Caco-2 (cell line): Measurements from ENCODE around the gene EOGT. TPM values are rescaled to one million over a fixed set of nuclear protein-coding genes. Genes with fewer than 3 reads are reported as not detected.

Experiments
- BruUV-seq: library from RNA; stranded (reverse); fragments of 400-500 nt; replicated peaks from 2 replicates; lab custom pipeline; 2021; lab: Mats Ljungman, UMichigan
- CTCF ChIA-PET: fragments of 300-600 bp; sonication (Branson Sonifier 250); formaldehyde crosslinking; loops from one replicate; lab custom pipeline; 2022; ENCODE audit warnings: antibody characterized with exemption; lab: Charles Lee
- POLR2A ChIA-PET: fragments of 300-600 bp; sonication (Branson Sonifier 250); formaldehyde crosslinking; loops from one replicate; lab custom pipeline; 2022; ENCODE audit warnings: antibody characterized with exemption; lab: Charles Lee
- DNase-seq, 2 experiments: peaks; one replicate each; pipeline versions ENCODE4 v3.0.0 to v3.0.0-alpha.2; 2020 to 2022
- H3K27me3 ChIP-seq: replicated peaks from 2 replicates; pipeline ENCODE4 v1.6.0; 2011; ENCODE audit warnings: low read length; ENCODE audit not compliant: control insufficient read depth, insufficient read depth
- H3K36me3 ChIP-seq: 2 replicates; pipeline ENCODE4 v1.5.1; 2011; ENCODE audit warnings: low read length; ENCODE audit not compliant: control insufficient read depth, insufficient read depth
- H3K4me1 ChIP-seq: fragments of 250-450 bp; sonication (Bioruptor Pico); 2 replicates; pipeline ENCODE4 v1.5.1; 2020; ENCODE audit warnings: mild to moderate bottlenecking
- H3K4me3 ChIP-seq: 2 replicates; pipeline ENCODE4 v1.5.1; 2011; ENCODE audit warnings: low read depth, mild to moderate bottlenecking, control low read depth, low read length
- H3K9me3 ChIP-seq: fragments of 250-450 bp; sonication (Bioruptor Pico); 2 replicates; pipeline ENCODE4 v1.5.1; 2020; ENCODE audit warnings: mild to moderate bottlenecking, moderate library complexity
- H3K27ac Mint-ChIP-seq: one replicate; pipeline ENCODE4 v1.8.0; 2022; ENCODE audit warnings: mixed read lengths; ENCODE audit not compliant: unreplicated experiment
- H3K27me3 Mint-ChIP-seq: one replicate; pipeline ENCODE4 v1.8.0; 2022; ENCODE audit warnings: mixed read lengths; ENCODE audit not compliant: insufficient read depth, unreplicated experiment
- H3K36me3 Mint-ChIP-seq: one replicate; pipeline ENCODE4 v1.8.0; 2022; ENCODE audit warnings: mild to moderate bottlenecking, mixed read lengths; ENCODE audit not compliant: insufficient read depth, unreplicated experiment
- H3K4me1 Mint-ChIP-seq: one replicate; pipeline ENCODE4 v1.8.0; 2022; ENCODE audit warnings: low read depth, mixed read lengths; ENCODE audit not compliant: unreplicated experiment
- H3K4me3 Mint-ChIP-seq: one replicate; pipeline ENCODE4 v1.8.0; 2022; ENCODE audit warnings: mild to moderate bottlenecking, moderate library complexity, mixed read lengths; ENCODE audit not compliant: unreplicated experiment
- H3K9me3 Mint-ChIP-seq: one replicate; pipeline ENCODE4 v1.8.0; 2022; ENCODE audit warnings: mixed read lengths; ENCODE audit not compliant: unreplicated experiment
- intact Hi-C: fragments of 100-400 bp; cut with micrococcal nuclease; formaldehyde crosslinking; loops from one replicate; pipeline ENCODE4 v1.10.0; 2022; ENCODE audit not compliant: unreplicated experiment
- total RNA-seq: library from RNA; stranded (reverse); gene quantifications from 2 replicates; pipeline ENCODE4 v1.2.3, GENCODE V29; 2022
- TF ChIP-seq, protein P1 (sequence below), 2 experiments: fragments of 200-600 bp in 1 of 2; IDR thresholded peaks; 1 replicate in 1 of 2; 2 replicates in 1 of 2; pipeline versions ENCODE4 v1.5.1 to v1.8.0; 2011 to 2022; ENCODE audit warnings: antibody characterized with exemption in 1 of 2, control low read depth in 1 of 2, inconsistent platforms in 1 of 2, low read depth in 1 of 2, low read length in 1 of 2, mild to moderate bottlenecking in 1 of 2, moderate library complexity in 1 of 2; ENCODE audit not compliant: insufficient read depth in 1 of 2, severe bottlenecking in 1 of 2, unreplicated experiment in 1 of 2

The EOGT gene
- total RNA-seq, 1 experiment from 2014 or later: 16.1 TPM

DNA sequence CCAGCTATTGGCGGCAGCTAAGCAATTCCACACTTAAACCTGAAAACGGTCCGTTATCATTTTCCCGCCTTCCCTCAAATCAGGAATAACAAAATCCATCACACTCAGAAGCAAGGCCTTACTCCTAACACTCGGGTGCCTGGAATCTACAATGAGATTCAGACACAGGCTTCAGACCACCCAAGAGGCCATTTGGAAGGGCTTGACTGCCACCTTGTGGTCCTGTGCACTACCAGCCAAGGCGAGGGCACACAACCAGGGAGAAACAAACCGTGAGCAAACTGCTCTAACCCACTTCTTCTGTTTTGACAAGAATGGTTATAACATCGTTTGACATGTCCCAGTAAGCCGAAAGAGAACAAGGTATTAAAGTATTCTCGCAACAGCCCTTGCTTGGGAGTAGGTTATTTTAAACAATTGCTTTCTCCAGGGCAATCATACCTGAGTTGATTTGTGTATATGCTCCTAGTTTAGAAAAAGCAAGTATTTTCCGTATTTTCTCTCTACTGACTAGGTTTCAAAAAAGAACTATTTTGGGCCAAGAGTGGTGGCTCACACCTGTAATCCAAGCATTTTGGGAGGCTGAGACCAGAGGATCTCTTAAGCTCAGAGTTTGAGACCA lies 41.0 kb downstream of the EOGT start:
- DNase-seq: peak; percentile 59 to 70
- Mint-ChIP-seq H3K27ac (no peak overlapping the region), H3K4me1 (no peaks in the 10 kb centered on the region), H3K36me3 (no peaks in the 10 kb centered on the region), H3K9me3 (no peaks in the 10 kb centered on the region), H3K27me3 (peaks cover 16% of the 10 kb centered on the region), H3K4me3 (no peak overlapping the region)
- Histone ChIP-seq H3K4me1 (no peaks in the 10 kb centered on the region), H3K4me3 (no peak overlapping the region), H3K27me3 (no peaks in the 10 kb centered on the region), H3K36me3 (no peaks in the 10 kb centered on the region), H3K9me3 (no peaks in the 10 kb centered on the region)
- BruUV-seq: no TSS peak
- TF ChIP-seq, protein P1, sequence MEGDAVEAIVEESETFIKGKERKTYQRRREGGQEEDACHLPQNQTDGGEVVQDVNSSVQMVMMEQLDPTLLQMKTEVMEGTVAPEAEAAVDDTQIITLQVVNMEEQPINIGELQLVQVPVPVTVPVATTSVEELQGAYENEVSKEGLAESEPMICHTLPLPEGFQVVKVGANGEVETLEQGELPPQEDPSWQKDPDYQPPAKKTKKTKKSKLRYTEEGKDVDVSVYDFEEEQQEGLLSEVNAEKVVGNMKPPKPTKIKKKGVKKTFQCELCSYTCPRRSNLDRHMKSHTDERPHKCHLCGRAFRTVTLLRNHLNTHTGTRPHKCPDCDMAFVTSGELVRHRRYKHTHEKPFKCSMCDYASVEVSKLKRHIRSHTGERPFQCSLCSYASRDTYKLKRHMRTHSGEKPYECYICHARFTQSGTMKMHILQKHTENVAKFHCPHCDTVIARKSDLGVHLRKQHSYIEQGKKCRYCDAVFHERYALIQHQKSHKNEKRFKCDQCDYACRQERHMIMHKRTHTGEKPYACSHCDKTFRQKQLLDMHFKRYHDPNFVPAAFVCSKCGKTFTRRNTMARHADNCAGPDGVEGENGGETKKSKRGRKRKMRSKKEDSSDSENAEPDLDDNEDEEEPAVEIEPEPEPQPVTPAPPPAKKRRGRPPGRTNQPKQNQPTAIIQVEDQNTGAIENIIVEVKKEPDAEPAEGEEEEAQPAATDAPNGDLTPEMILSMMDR (IDR thresholded peaks at IDR 0.05; ENCODE audit: insufficient read depth in 1 of 2, low read depth in 1 of 2, low read length in 1 of 2, severe bottlenecking in 1 of 2, unreplicated experiment in 1 of 2): peak; percentile 71 to 86
- CTCF ChIA-PET: no interaction called here
- POLR2A ChIA-PET: no interaction called here
- intact Hi-C loops: loop anchor here (1.0 kb wide), 2 partner anchors 79 to 94 kb away; no protein-coding TSS in a partner anchor

GRCh38 chr3:68964694-68965093 lies 48.8 kb downstream of the EOGT start:
- Histone ChIP-seq H3K27me3 (no peaks in the 10 kb centered on the region), H3K9me3 (no peaks in the 10 kb centered on the region), H3K4me1 (no peaks in the 10 kb centered on the region), H3K36me3 (no peaks in the 10 kb centered on the region), H3K4me3 (no peak overlapping the region)
- Mint-ChIP-seq H3K36me3 (no peaks in the 10 kb centered on the region), H3K4me3 (no peak overlapping the region), H3K27me3 (peaks cover 27% of the 10 kb centered on the region), H3K27ac (no peak overlapping the region), H3K9me3 (no peaks in the 10 kb centered on the region), H3K4me1 (no peaks in the 10 kb centered on the region)
- DNase-seq: no peak
- TF ChIP-seq, protein P1 (IDR thresholded peaks at IDR 0.05; ENCODE audit: insufficient read depth in 1 of 2, low read depth in 1 of 2, low read length in 1 of 2, severe bottlenecking in 1 of 2, unreplicated experiment in 1 of 2): no peak
- CTCF ChIA-PET: no interaction called here
- intact Hi-C loops: no loop called here
- no TSS peak for BruUV-seq
- POLR2A ChIA-PET: no interaction called here

DNA sequence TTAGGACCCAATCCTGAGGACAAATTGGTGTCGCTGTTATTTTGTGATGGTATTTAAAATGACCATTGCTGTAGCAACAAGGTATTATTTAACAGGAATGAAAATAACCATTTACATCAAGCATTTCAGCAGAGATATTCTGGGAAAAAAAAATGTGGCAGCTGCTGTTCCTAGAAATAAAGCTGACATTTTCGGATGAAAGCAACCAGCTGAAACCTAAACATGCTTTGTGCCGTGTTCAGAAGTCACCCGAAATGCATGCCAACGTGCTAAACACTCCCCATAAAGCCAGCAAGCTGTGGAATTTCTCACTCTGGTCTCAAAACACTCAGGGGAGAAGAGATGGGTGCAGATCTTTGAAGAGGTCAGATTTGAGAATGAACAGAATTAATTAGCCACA lies 49.6 kb downstream of the EOGT start:
- H3K36me3 ChIP-seq: no peaks in the 10 kb centered on the region
- H3K27ac Mint-ChIP-seq: no peak overlapping the region
- POLR2A ChIA-PET: no interaction called here
- H3K27me3 Mint-ChIP-seq: peaks cover 27% of the 10 kb centered on the region
- DNase-seq: no peak
- H3K4me1 Mint-ChIP-seq: no peaks in the 10 kb centered on the region
- H3K36me3 Mint-ChIP-seq: no peaks in the 10 kb centered on the region
- no peak overlapping the region for H3K4me3 Mint-ChIP-seq
- CTCF ChIA-PET: no interaction called here
- TF ChIP-seq, protein P1 (IDR thresholded peaks at IDR 0.05; ENCODE audit: insufficient read depth in 1 of 2, low read depth in 1 of 2, low read length in 1 of 2, severe bottlenecking in 1 of 2, unreplicated experiment in 1 of 2): no peak
- no peak overlapping the region for H3K4me3 ChIP-seq
- no peaks in the 10 kb centered on the region for H3K9me3 Mint-ChIP-seq
- H3K9me3 ChIP-seq: no peaks in the 10 kb centered on the region
- intact Hi-C loops: no loop called here
- H3K27me3 ChIP-seq: no peaks in the 10 kb centered on the region
- no peaks in the 10 kb centered on the region for H3K4me1 ChIP-seq
- no TSS peak for BruUV-seq
